OCI-LY7 (cell line): ENCODE results near the gene TMEM25. TPM values are rescaled to one million over a fixed set of nuclear protein-coding genes. Genes with fewer than 3 reads are reported as not detected.

Experiments
- BruUV-seq: library from RNA; stranded (reverse); fragments of 400-500 nt; replicated peaks from 2 replicates; lab custom pipeline; 2021; lab: Mats Ljungman, UMichigan
- CTCF ChIA-PET: fragments of 300-600 bp; sonication (Branson Sonifier 250); formaldehyde crosslinking; loops from one replicate; lab custom pipeline; 2022; ENCODE audit warnings: antibody characterized with exemption; ENCODE audit not compliant: unreplicated experiment; lab: Charles Lee
- POLR2A ChIA-PET: fragments of 300-600 bp; sonication (Branson Sonifier 250); formaldehyde crosslinking; loops from one replicate; lab custom pipeline; 2022; ENCODE audit warnings: antibody characterized with exemption; lab: Charles Lee
- DNase-seq: peaks from one replicate; pipeline ENCODE4 v3.0.0-alpha.2; 2015; ENCODE audit warnings: low spot score
- H2AFZ ChIP-seq: fragments of 200-600 bp; sonication (generic), shearing (Covaris generic); 2 replicates; pipeline ENCODE4 v1.6.1; 2014; ENCODE audit warnings: mild to moderate bottlenecking, antibody characterized with exemption, low read length, moderate library complexity
- H3K27ac ChIP-seq: fragments of 200-600 bp; sonication (generic); 2 replicates; pipeline ENCODE4 v1.5.1; 2014; ENCODE audit warnings: mixed run types, low read depth, mild to moderate bottlenecking, moderate library complexity, low read length, inconsistent platforms; ENCODE audit not compliant: poor library complexity, severe bottlenecking
- H3K36me3 ChIP-seq: fragments of 200-600 bp; sonication (generic); 2 replicates; pipeline ENCODE4 v1.6.1; 2014; ENCODE audit warnings: mild to moderate bottlenecking, antibody characterized with exemption, low read length, moderate library complexity, mixed read lengths; ENCODE audit not compliant: insufficient read depth
- H3K4me1 ChIP-seq: fragments of 200-600 bp; sonication (generic); 2 replicates; pipeline ENCODE4 v1.5.1; 2014; ENCODE audit warnings: mild to moderate bottlenecking, low read length; ENCODE audit not compliant: insufficient read depth, poor library complexity, severe bottlenecking
- H3K4me2 ChIP-seq: fragments of 200-600 bp; sonication (generic); 2 replicates; pipeline ENCODE4 v1.6.1; 2014; ENCODE audit warnings: mild to moderate bottlenecking, low read length
- H3K4me3 ChIP-seq: fragments of 200-600 bp; sonication (generic); 2 replicates; pipeline ENCODE4 v1.5.1; 2014; ENCODE audit warnings: mild to moderate bottlenecking, low read depth, low read length; ENCODE audit not compliant: poor library complexity, severe bottlenecking
- H3K79me2 ChIP-seq: fragments of 200-600 bp; sonication (generic); 2 replicates; pipeline ENCODE4 v1.6.1; 2016; ENCODE audit warnings: low read depth, mild to moderate bottlenecking, low read length, moderate library complexity, mixed read lengths; ENCODE audit not compliant: insufficient read depth
- H3K9me2 ChIP-seq: fragments of 200-600 bp; sonication (generic); 2 replicates; pipeline ENCODE4 v1.6.1; 2016; ENCODE audit warnings: mild to moderate bottlenecking, low read length, mixed read lengths; ENCODE audit not compliant: insufficient read depth
- H3K9me3 ChIP-seq: fragments of 200-600 bp; sonication (generic); 2 replicates; pipeline ENCODE4 v1.6.1; 2014; ENCODE audit warnings: mild to moderate bottlenecking, mixed run types, low read length, mixed read lengths
- H4K20me1 ChIP-seq: fragments of 200-600 bp; sonication (generic); 2 replicates; pipeline ENCODE4 v1.6.1; 2014; ENCODE audit warnings: mild to moderate bottlenecking, antibody characterized with exemption, low read length, moderate library complexity, mixed read lengths; ENCODE audit not compliant: insufficient read depth
- CTCF ChIP-seq: fragments of 200-600 bp; sonication (generic); conservative IDR thresholded peaks from 2 replicates; pipeline ENCODE4 v1.5.1; 2014; ENCODE audit warnings: mild to moderate bottlenecking, antibody characterized with exemption, low read length, moderate library complexity, mixed read lengths
- EZH2phosphoT487 ChIP-seq: fragments of 200-600 bp; sonication (generic); IDR thresholded peaks from 2 replicates; pipeline ENCODE4 v1.6.1; 2018; ENCODE audit warnings: low read depth, borderline replicate concordance, mild to moderate bottlenecking, mixed run types, antibody characterized with exemption, low read length, moderate library complexity, mixed read lengths
- intact Hi-C: fragments of 100-400 bp; cut with micrococcal nuclease; formaldehyde crosslinking; loops from one replicate; pipeline ENCODE4 v1.10.0; 2022; ENCODE audit not compliant: unreplicated experiment
- total RNA-seq, 2 experiments: library from RNA; depleted of rRNA in 1 of 2; stranded (reverse); fragments of >200 nt in 1 of 2; shearing (Covaris generic) in 1 of 2; gene quantifications; 2 replicates each; pipeline ENCODE4 v1.2.3, GENCODE V29; 2014 to 2022

The TMEM25 gene
- total RNA-seq, 2 experiments from 2014 or later = 11.7 to 14.0 TPM

GRCh38 chr11:118544010-118544646 lies 13.1 kb downstream of the TMEM25 start:
- H3K36me3 ChIP-seq = no peaks in the 10 kb centered on the region
- H3K9me3 ChIP-seq = no peaks in the 10 kb centered on the region
- no peaks in the 10 kb centered on the region for H3K79me2 ChIP-seq
- no peaks in the 10 kb centered on the region for H3K9me2 ChIP-seq
- DNase-seq = no peak
- H3K27ac ChIP-seq = no peak overlapping the region
- H3K4me2 ChIP-seq = no peak overlapping the region
- ChIA-PET POLR2A (interaction anchor here (1.2 to 1.3 kb wide), 2 partner anchors 18 to 165 kb away, joined by 4 to 6 read pairs; no protein-coding TSS in a partner anchor), CTCF (no interaction called here)
- no peaks in the 10 kb centered on the region for H4K20me1 ChIP-seq
- TF ChIP-seq CTCF (no peak), EZH2phosphoT487 (no peak)
- intact Hi-C loops = no loop called here
- H3K4me3 ChIP-seq = no peak overlapping the region
- no peak overlapping the region for H2AFZ ChIP-seq
- no TSS peak for BruUV-seq
- H3K4me1 ChIP-seq = no peaks in the 10 kb centered on the region

- H3K4me1 ChIP-seq = no peaks in the 10 kb centered on the region
- BruUV-seq = no TSS peak
- H3K4me2 ChIP-seq = no peak overlapping the region
- POLR2A ChIA-PET = interaction anchor here (1.2 kb wide), 1 partner anchor 18 kb away, joined by 4 read pairs; no protein-coding TSS in a partner anchor
- CTCF ChIA-PET = no interaction called here
- H3K4me3 ChIP-seq = no peak overlapping the region
- H4K20me1 ChIP-seq = no peaks in the 10 kb centered on the region
- no peaks in the 10 kb centered on the region for H3K79me2 ChIP-seq
- intact Hi-C loops = no loop called here
- no peak for DNase-seq
- no peak overlapping the region for H3K27ac ChIP-seq
- no peaks in the 10 kb centered on the region for H3K9me2 ChIP-seq
- TF ChIP-seq EZH2phosphoT487 (no peak), CTCF (no peak)
- no peak overlapping the region for H2AFZ ChIP-seq
- H3K36me3 ChIP-seq = no peaks in the 10 kb centered on the region
- H3K9me3 ChIP-seq = no peaks in the 10 kb centered on the region
Observed at GRCh38 chr11:118544647-118545010, 13.6 kb downstream of the TMEM25 start.

GRCh38 chr11:118545533-118545932 lies 14.5 kb downstream of the TMEM25 start:
- no peaks in the 10 kb centered on the region for H3K79me2 ChIP-seq
- no peak overlapping the region for H3K4me2 ChIP-seq
- no TSS peak for BruUV-seq
- intact Hi-C loops = no loop called here
- no peak overlapping the region for H2AFZ ChIP-seq
- no peaks in the 10 kb centered on the region for H3K36me3 ChIP-seq
- no peak for DNase-seq
- TF ChIP-seq CTCF (no peak), EZH2phosphoT487 (no peak)
- POLR2A ChIA-PET = interaction anchor here (1.2 kb wide), 1 partner anchor 19 kb away, joined by 4 read pairs; no protein-coding TSS in a partner anchor
- no peaks in the 10 kb centered on the region for H3K9me2 ChIP-seq
- CTCF ChIA-PET = no interaction called here
- H3K9me3 ChIP-seq = no peaks in the 10 kb centered on the region
- H3K4me3 ChIP-seq = no peak overlapping the region
- H4K20me1 ChIP-seq = no peaks in the 10 kb centered on the region
- H3K27ac ChIP-seq = no peak overlapping the region
- no peaks in the 10 kb centered on the region for H3K4me1 ChIP-seq
